GM21390 (cell line): ENCODE measurements around the gene CDH24.

Experiments used
- ATAC-seq: cut with Tn5 transposase; IDR thresholded peaks from one replicate; pipeline ENCODE4 v1.9.1; 2021; ENCODE audit not compliant: unreplicated experiment

Gene CDH24

GRCh38 chr14:23066855-23067744, 9.8 kb upstream of the CDH24 start:
- ATAC-seq, result no peak

GRCh38 chr14:23066368-23066767, 9.0 kb upstream of the CDH24 start:
- no peak for ATAC-seq

- ATAC-seq, result no peak
Observed at GRCh38 chr14:23063601-23064000, 6.3 kb upstream of the CDH24 start.

GRCh38 chr14:23062002-23062401, 4.7 kb upstream of the CDH24 start:
- ATAC-seq, result no peak

- no peak for ATAC-seq
Observed at GRCh38 chr14:23060536-23061260, 3.4 kb upstream of the CDH24 start.

GRCh38 chr14:23058654-23059504, 1.6 kb upstream of the CDH24 start:
- ATAC-seq, result no peak

- ATAC-seq, result no peak
Observed at GRCh38 chr14:23057757-23058653, 685 bp upstream of the CDH24 start.

GRCh38 chr14:23056145-23056955, 970 bp downstream of the CDH24 start:
- peak; percentile 55 for ATAC-seq

- ATAC-seq, result no peak
Observed at GRCh38 chr14:23055621-23056144, 1.6 kb downstream of the CDH24 start.

- no peak for ATAC-seq
Observed at GRCh38 chr14:23055147-23055550, 2.2 kb downstream of the CDH24 start.

- no peak for ATAC-seq
Observed at GRCh38 chr14:23054000-23054811, 3.1 kb downstream of the CDH24 start.

- no peak for ATAC-seq
Observed at GRCh38 chr14:23053426-23053825, 3.9 kb downstream of the CDH24 start.

- ATAC-seq, result no peak
Observed at GRCh38 chr14:23052671-23053070, 4.6 kb downstream of the CDH24 start.

GRCh38 chr14:23052182-23052623, 5.1 kb downstream of the CDH24 start:
- no peak for ATAC-seq

GRCh38 chr14:23051141-23052057, 5.9 kb downstream of the CDH24 start:
- ATAC-seq, result no peak

GRCh38 chr14:23049011-23049410, 8.3 kb downstream of the CDH24 start:
- ATAC-seq, result no peak
